Measurements from ENCODE around the gene KRT80. TPM values are rescaled to one million over a fixed set of nuclear protein-coding genes. Genes with fewer than 3 reads are reported as not detected.

KRT80 gene
- not detected for total RNA-seq

DNA sequence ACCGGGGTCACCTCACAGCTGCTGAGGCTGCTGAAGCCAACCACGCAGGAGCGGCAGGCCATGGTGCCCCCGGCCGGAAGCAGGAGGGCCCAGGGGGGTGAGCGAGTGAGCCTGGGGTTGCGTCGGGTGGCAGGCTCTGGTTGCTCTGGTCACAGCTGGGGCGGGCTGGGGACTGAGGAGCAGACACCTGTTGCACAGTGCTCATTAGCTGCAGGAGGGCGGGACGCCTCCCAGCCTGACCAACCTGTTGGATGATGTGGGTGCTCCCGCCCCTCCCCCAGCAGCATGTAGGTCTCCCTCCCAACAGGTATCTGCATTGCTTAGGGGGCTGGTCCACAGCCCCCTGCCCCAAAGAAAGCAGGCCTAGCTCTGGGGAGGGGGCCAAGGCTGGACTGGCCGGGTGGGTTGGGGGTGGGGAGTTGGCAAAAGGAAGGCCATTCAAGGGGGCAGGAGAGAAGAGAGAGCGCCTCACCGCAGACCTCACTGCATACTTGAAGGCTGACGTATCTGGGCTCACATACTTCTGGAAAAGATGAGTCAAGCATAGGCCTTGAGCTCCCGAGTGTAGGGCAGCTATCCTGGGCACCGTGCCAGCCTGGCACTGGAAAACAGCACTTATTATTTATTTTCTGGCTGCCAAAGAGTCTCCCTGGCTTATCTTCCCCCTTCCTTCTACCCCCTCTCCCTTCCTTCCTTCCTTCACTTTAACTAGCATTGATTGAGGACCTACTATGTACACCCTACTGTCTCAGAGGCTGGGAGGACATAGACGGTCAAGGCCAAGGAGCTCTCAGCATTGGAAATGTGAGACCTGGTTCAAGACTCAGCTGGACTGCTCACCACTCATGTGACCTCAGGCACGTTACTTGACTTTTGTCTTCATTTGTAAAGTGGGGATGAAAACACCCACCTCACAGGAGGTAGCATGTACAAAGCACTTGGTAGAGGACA lies at the start of gene KRT80:
TSS of gene KRT80 (minus strand) at position 174 of the 951 bp plus-strand sequence. CDS start at position 62, 112 bp downstream.
- TF ChIP-seq, protein P1, sequence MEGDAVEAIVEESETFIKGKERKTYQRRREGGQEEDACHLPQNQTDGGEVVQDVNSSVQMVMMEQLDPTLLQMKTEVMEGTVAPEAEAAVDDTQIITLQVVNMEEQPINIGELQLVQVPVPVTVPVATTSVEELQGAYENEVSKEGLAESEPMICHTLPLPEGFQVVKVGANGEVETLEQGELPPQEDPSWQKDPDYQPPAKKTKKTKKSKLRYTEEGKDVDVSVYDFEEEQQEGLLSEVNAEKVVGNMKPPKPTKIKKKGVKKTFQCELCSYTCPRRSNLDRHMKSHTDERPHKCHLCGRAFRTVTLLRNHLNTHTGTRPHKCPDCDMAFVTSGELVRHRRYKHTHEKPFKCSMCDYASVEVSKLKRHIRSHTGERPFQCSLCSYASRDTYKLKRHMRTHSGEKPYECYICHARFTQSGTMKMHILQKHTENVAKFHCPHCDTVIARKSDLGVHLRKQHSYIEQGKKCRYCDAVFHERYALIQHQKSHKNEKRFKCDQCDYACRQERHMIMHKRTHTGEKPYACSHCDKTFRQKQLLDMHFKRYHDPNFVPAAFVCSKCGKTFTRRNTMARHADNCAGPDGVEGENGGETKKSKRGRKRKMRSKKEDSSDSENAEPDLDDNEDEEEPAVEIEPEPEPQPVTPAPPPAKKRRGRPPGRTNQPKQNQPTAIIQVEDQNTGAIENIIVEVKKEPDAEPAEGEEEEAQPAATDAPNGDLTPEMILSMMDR (IDR thresholded peaks at IDR 0.05; ENCODE audit: low read depth): no peak

- TF ChIP-seq, protein P1 (IDR thresholded peaks at IDR 0.05; ENCODE audit: low read depth): no peak
Observed at GRCh38 chr12:52241205-52241842, 49.5 kb upstream of the KRT80 start.

- TF ChIP-seq, protein P1 (IDR thresholded peaks at IDR 0.05; ENCODE audit: low read depth): no peak
Observed at GRCh38 chr12:52239767-52240166, 48.0 kb upstream of the KRT80 start.

GRCh38 chr12:52238916-52239646 lies 47.3 kb upstream of the KRT80 start:
- TF ChIP-seq, protein P1 (IDR thresholded peaks at IDR 0.05; ENCODE audit: low read depth): no peak

GRCh38 chr12:52238207-52238840 lies 46.5 kb upstream of the KRT80 start:
- TF ChIP-seq, protein P1 (IDR thresholded peaks at IDR 0.05; ENCODE audit: low read depth): no peak

GRCh38 chr12:52236386-52237050 lies 44.7 kb upstream of the KRT80 start:
- TF ChIP-seq, protein P1 (IDR thresholded peaks at IDR 0.05; ENCODE audit: low read depth): no peak
